Stimulated activated naive CD8-positive, alpha-beta T cell treated with anti-CD3 and anti-CD28 coated beads, Interleukin-15, Interleukin-2, amounts not matched to agents 100 U/mL and 50 U/mL, for 24 hours (primary cell): ENCODE measurements around the gene ST7L.

Source experiments
- ATAC-seq: fragments of 150-1000 bp; cut with Tn5 transposase; one replicate; pipeline ENCODE4 v1.10.0; 2021
- DNase-seq: peaks from one replicate; pipeline ENCODE4 v3.0.0; 2021

ST7L gene

GRCh38 chr1:112618114-112618720 lies 724 bp downstream of the ST7L start:
- ATAC-seq (peak; percentile 30), DNase-seq (no peak)

DNA sequence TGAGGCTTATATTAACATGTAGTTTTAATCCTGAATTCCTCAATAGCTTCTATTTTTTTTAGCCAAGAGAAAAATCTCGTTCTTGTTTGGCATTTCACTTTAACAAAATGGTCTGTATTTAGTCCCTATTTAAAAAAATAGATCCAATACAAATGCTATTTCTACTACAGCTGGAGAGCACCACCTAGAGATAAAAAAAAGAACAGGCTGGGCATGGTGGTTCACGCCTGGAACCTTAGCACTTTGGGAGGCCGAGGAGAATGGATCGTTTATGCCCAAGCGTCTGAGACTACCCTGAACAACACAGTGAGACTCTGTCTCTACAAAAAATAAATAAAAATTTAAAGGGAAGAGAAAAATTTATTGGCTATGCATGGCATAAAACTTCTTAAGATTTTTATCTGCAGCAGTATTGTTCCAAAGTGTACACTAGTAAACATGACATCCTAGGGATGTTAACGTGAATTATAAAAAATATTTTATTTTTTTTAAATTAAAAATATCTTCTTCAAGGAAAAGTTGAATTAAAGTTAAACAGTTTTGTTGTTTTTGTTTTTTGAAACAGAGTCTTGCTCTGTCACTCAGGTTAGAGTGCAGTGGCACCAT lies 4.4 kb downstream of the ST7L start:
- DNase-seq: no peak
- no peak for ATAC-seq

DNA sequence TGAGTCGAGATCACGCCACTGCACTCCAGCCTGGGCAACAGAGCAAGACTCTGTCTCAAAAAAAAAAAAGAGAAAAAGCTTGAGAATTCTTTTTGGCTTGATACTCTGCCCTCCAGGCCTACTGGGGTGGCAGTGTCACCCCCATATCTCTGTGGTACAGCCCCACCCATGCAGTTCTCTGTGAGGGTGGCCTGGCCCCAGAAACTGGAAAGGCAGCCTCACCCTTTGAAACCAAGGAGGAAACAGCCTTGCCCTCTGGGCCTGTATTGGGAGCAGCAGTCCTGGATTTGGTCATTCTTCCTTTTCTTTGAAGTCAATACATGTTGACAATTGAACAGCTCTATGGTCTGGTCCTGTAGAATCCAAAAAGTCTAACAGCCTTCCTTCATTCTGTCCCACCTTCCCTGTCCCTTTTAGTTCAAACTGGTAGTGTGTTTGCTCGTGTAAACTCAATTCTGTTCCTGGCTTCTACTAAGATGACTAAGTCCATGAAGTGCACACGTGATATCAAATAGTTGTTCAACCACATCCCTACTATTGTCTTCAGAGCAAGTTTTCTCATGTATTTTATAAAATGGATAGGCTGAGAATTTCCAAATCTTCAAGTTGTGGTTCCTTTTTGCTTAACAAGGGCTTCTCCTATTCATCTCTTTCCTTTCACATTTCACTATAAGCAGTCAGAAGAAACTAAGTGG lies 13.2 kb downstream of the ST7L start:
- DNase-seq: no peak
- ATAC-seq: no peak

DNA sequence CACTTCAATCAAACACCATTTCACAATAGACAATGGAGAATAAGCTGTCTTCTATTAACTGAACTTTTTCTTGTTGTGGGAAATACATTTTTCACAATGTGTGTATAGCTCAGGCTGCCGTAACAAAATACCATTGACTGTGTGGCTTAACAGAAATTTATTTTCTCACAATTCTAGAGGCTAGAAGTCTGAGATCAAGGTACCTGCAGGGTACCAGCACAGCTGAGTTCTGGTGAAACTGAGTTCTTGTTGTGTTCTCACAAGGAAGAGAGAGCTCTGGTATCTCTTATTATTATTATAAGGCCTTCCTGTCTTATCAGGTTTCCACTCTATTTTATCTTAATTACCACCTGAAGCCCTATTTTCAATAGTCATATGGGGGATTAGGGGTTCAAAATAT lies 15.4 kb downstream of the ST7L start:
- ATAC-seq: no peak
- DNase-seq: no peak

GRCh38 chr1:112603012-112603411 lies 15.9 kb downstream of the ST7L start:
- DNase-seq: no peak
- no peak for ATAC-seq

GRCh38 chr1:112599477-112599876 lies 19.5 kb downstream of the ST7L start:
- no peak for DNase-seq
- no peak for ATAC-seq

DNA sequence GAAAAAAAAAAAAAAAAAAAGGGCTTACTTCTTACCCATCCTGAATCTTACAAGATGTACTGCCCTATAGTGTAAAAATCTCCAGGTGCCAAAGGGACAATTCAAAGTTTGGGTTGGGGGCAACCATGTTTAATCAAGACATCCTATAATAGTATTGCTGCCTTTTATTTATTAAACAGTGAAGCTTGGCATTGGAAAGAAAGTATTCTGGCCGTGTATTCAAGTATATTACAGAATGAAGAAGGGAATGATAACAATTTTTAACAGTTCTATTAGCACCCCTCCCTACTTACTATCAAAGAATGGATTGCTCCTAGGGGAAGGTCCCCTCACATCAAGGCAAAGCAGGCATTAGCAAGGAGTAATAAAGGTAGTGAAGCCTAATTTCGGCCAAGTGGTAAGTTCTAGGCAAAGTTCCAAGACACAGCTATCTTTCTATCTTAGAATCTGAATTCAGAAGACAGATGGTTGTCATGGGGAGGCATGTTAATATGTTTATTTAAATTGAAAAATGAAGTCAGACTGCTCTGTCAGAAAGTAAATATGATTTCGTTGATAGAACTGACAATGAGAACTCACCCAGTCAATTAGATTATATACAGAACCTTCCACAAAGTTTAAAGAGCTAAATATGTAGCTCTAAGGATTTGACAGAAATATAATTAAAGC lies 24.6 kb downstream of the ST7L start:
- DNase-seq: no peak
- ATAC-seq: no peak

DNA sequence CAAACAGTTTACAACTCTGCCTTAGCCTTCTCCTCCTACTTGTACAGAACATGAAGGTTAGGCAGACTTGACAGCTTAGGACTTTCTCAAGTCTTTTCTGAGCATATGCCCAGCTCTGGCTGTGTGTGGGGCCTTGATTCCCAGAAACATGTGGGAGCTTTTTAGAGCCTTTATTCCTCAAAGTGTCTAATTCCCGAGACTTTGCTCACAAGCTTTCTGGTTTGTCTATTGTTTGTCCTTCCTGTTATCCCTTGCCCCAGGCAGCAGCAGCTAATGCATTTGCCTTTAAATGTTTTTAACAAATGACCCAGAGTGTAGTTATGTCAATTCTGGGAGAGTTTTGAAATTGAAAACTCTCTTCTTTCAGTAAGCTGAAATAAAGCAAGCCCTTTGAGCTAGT lies 29.2 kb downstream of the ST7L start:
- DNase-seq (no peak), ATAC-seq (no peak)

DNA sequence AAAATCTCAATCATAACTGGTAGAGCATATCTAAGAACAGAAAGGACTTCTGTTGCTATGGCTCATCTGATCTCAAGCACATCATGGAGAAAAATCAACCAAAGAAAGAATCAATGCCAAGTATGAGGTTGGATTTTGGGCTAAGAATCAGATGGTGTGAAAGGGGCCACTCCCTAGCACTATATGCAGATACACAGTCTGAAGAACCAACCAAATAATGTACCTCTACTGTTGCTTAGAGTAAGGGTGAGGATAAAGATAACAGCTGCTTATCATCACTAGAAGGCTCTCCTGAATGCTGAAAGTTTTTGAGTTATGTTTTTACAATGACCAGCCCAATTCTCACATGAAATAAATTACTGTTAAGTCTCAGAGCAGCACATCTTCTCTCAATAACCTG lies 35.6 kb downstream of the ST7L start:
- ATAC-seq: no peak
- no peak for DNase-seq

- no peak for ATAC-seq
Measured at GRCh38 chr1:112581586-112582192, 37.3 kb downstream of the ST7L start.

DNA sequence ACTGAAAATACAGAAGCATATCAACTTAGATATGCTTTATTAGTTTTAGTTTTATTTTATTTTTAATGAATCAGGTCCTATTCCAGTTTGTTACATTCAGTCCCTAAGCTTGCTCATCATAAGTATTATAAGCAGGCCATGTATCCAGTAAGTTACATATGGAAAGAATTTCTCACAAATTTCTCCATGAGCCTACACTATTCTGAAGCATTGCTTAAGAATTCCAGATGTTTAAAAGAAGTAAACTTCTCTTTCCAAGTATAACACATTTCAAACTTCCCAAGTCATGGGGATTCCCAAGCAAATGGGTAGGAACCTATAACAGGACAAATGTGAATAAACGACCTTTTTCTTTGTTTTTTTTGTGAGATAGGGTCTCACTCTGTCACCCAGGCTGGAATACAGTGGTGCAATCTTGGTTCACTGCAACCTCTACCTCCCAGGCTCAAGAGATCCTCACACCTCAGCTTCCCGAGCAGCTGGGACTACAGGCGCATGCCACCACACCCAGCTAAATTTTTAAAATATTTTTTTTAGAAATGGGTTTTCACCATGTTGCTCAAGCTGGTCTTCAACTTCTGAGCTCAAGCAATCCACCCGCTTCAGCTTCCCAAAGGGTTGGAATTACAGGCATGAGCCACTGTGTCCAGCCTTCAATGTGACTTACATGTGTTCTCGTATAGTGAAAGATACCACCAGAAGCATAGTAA lies 39.0 kb downstream of the ST7L start:
- DNase-seq: no peak
- no peak for ATAC-seq

More at GRCh38 chr1:112581586-112582192, 37.3 kb downstream of the ST7L start:
- no peak for DNase-seq

DNA sequence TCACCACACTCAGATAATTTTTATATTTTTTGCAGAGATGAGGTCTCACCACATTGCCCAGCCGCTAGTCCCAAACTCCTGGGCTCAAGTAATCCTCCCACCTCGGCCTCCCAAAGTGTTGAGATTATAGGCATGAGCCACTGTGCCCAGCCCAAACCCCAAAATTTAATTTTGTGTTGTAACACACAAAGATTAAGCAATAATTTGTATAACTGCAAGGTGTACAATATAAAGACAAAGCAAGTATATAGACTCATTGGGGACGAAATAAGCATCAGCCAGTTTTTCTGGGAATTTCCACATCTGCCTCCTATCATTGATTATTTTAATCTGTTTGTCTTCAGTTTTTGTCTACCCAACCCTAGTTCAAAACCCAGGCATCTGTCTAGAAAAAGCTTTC lies 42.7 kb downstream of the ST7L start:
- no peak for DNase-seq
- no peak for ATAC-seq

DNA sequence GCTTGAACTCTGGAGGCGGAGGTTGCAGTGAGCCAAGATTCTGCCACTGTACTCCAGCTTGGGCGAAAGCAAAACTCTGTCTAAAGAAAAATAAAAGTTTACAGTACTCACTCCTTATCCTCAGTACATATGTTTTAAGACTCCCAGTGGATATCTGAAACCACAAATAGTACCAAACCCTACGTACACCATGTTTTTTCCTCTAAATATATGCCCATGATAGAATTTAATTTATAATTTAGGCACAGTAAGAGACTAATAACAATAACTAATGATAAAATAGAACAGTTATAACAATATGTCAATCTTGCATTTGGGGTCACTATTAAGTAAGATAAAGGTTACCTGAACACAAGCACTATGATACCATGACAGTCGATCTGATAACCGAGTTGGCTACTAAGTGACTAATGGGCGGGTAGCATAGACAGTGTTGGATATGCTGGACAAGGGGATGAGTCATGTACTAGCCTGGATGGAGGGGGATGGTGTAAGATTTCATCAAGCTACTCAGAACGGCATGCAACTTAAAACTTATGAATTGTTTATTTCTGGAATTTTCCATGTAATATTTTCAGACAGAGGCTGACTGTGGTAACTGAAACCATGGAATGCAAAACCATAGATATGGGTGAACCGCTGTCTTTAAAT lies 43.7 kb downstream of the ST7L start:
- DNase-seq: no peak
- no peak for ATAC-seq

GRCh38 chr1:112565800-112566199 lies 53.1 kb downstream of the ST7L start:
- ATAC-seq (no peak), DNase-seq (no peak)

GRCh38 chr1:112564081-112564480 lies 54.9 kb downstream of the ST7L start:
- ATAC-seq (no peak), DNase-seq (no peak)

DNA sequence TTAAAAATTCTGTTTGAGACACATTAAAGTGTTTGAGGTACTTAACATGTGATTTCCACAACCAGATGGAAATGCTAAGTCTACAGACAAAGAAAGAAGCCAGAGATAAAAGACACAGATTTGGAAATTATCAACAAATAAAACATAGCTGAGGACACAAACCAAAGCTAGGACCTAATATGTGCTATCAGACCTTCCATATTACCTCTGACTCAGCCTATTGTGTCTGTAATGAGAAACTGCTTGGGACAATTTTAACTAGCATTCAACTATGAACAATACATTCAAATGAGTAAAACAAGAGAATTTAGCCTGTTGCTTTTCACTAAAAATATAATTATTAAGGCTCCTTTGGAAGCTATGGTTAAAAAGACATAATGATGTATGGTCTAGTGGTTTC lies 55.6 kb downstream of the ST7L start:
- no peak for ATAC-seq

GRCh38 chr1:112558634-112559033 lies 60.3 kb downstream of the ST7L start:
- no peak for DNase-seq

More for the DNA sequence above, 55.6 kb downstream of the ST7L start:
- no peak for DNase-seq

DNA sequence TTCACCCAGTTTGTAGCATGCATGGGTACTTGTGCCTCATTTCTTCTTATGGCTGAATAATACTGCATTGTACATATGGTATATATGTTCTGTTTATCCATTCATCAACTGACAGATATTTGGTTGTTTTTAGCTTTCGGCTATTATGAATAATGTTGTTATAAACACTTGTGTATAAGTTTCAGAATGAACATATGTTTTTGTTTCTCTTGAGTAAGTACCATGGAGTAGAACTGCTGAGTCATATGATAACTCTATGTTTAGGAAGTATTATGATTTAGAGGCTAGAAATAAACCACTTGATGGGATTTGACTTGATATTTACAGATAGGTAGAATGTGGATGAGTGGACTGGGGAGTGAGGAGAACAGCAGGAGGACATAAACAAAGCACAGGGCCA lies 61.6 kb downstream of the ST7L start:
- ATAC-seq (no peak), DNase-seq (no peak)

More at GRCh38 chr1:112558634-112559033, 60.3 kb downstream of the ST7L start:
- ATAC-seq: no peak

DNA sequence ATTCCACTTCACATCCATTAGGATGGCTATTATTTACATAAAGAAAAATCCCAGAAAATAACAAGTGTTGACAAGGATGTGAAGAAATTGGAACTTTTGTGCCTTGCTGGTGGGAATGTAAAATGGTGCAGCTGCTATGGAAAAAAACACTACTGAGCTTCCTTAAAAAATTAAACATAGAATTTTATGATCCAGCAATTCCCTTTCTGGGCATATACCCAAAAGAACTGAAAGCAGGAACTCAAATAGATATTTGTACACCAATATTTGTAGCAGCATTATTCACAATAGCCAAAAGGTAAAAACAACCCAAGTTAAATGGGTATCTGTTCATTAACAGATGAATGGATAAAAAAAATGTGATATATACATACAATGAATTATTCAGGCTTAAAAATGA lies 64.5 kb downstream of the ST7L start:
- ATAC-seq (no peak), DNase-seq (no peak)

DNA sequence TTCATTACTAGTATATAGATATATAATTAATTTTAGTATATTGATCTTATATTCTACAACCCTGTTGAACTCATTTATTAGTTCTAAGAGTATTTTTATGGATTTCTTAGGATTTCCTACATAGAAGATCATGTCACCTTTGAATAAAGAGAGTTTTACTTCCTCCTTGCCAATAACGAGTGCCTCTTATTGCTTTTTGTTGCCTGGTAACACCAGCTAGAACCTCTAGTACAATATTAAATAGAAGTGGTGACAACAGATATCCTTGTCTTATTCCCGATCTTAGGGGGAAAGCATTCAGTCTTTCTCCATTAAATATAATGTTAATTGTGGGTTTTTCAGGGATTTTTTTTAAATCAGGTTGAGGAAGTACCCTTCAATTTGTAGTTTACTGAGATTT lies 69.4 kb downstream of the ST7L start:
- DNase-seq (no peak), ATAC-seq (no peak)

DNA sequence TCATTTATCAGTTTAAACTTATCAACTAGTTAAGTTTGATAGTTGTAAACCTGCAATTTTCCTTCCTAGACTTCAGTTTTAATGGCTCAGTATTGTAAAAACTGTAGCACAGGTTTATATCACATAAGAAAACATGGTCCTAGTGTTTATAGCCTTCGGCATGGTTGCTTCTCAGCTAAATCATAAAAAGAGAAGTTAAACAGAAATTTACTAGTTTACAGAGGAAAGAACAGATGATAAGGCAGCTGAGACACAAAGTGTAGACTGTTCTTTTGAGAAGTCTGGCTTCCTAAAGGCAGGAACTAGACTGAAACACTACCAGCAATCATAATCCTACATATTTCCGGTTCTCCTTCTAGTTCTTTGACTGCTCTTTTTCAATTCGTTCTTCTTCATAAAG lies 70.4 kb downstream of the ST7L start:
- no peak for DNase-seq
- no peak for ATAC-seq

DNA sequence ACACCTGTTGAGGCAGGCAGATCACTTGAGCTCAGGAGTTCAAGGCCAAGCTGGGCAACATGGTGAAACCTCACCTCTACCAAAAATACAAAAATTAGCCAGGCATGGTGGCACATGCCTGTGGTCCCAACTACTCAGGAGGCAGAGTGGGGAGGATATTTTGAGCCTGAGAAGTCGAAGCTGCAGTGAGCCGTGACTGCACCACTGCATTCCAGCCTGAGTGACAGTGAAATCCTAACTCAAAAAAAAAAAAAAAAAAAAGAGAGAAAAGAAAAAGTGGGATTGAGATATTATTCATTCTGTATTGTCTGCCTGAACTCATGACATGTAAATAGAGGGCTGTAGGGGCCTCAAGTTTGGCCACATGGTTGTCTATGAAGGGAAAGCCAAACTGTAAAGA lies 72.9 kb downstream of the ST7L start:
- DNase-seq: no peak
- ATAC-seq: no peak
